Astrocyte of the spinal cord (primary cell): ENCODE data around the gene MCM10.

Experiments used
- DNase-seq: peaks from one replicate; pipeline ENCODE4 v3.0.0; 2011; ENCODE audit warnings: low read depth, low spot score
- H3K4me3 ChIP-seq: 2 replicates; pipeline ENCODE4 v1.5.1; 2011; ENCODE audit warnings: low read depth, mild to moderate bottlenecking, low read length, moderate library complexity
- CTCF ChIP-seq: IDR thresholded peaks from 2 replicates; pipeline ENCODE4 v1.5.1; 2012; ENCODE audit warnings: low read depth, mild to moderate bottlenecking, low read length, inconsistent platforms
- in situ Hi-C: cut with HindIII; loops from 2 replicates; pipeline ENCODE4 v1.10.0; 2017; ENCODE audit warnings: low sequenced_read_pairs

The MCM10 gene

DNA sequence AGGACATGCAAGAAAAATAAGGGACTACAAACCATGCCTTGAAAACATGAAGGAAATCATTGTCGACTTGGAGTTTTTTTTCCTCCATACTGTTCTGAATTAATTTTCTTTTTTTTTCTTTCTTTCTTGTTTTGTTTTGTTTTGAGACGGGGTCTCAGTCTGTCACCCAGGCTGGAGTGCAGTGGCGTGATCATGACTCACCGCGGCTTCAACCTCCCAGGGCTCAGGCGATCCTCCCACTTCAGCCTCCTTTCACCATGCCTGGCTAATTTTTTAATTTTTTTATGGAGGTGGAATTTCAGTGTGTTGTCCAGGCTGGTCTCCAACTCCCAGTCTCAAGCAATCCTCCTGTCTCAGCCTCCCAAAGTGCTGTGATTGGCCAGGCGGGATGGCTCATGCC is 61.2 kb downstream of the MCM10 start:
- TF ChIP-seq CTCF: no peak
- in situ Hi-C loops: no loop called here
- DNase-seq: no peak
- no peak overlapping the region for H3K4me3 ChIP-seq

GRCh38 chr10:13223241-13223640 is 61.9 kb downstream of the MCM10 start:
- no peak overlapping the region for H3K4me3 ChIP-seq
- in situ Hi-C loops: no loop called here
- TF ChIP-seq CTCF: no peak

DNA sequence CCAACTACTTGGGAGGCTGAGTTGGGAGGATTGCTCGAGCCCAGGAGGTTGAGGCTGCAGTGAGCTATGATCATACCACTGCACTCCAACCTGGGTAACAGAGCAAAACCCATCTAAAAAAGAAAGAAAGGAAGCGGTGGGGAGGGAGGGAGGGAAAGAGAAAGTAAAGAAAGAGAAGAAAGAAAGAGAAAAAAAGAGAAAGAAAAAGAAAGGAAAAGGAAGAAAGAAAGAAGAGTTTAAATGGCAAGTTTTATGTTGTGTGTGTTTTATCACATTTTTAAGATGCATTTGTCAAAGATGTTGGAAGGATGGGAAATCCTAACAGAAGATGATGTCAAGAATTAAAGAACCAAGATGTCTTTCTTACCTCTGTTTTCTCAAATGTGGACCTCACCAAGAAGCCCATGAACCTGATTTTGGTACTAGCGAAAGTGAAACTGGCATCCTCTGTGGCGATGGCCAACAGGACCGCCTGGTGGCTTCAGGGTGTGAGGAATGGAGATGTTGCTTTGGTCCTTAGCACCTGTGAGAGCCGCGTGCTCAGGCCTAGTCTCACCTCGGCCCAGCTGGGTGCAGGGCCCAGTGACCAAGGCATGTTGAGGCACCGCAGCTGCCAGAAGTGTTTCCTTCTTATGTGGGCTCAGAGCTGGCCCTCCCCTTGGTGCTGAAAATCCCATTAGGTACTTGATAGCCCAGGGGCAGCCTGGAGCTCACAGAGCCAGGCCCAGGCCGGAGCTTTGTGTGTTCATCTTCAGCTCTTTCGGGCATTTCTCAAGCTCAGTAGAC is 63.0 kb downstream of the MCM10 start:
- TF ChIP-seq CTCF: no peak
- DNase-seq: no peak
- H3K4me3 ChIP-seq: no peak overlapping the region
- in situ Hi-C loops: no loop called here

More at GRCh38 chr10:13223241-13223640, 61.9 kb downstream of the MCM10 start:
- no peak for DNase-seq

DNA sequence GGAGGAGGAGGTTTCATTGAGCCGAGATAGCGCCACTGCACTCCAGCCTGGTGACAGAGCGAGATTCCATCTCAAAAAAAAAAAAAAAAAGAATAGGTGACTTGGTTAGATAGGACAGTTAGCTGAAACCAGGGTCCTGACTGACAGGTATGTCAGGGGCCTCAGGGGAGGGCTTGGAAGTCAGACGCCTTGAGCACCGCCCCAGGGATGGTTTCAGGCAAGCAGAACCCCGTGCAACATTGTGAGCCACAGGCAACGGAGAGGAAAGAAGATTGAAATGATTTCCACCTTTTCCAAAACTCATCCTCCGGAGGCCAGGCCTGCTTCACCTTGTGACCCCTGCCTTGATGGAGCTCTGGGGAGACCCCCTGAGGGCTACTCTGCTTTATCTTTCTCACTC is 64.2 kb downstream of the MCM10 start:
- in situ Hi-C loops: no loop called here
- no peak for TF ChIP-seq CTCF
- DNase-seq: no peak

GRCh38 chr10:13227031-13227430 is 65.7 kb downstream of the MCM10 start:
- no peak for DNase-seq
- no peak for TF ChIP-seq CTCF
- in situ Hi-C loops: no loop called here
- no peak overlapping the region for H3K4me3 ChIP-seq

More for the DNA sequence above, 64.2 kb downstream of the MCM10 start:
- no peak overlapping the region for H3K4me3 ChIP-seq

GRCh38 chr10:13231190-13231589 is 69.8 kb downstream of the MCM10 start:
- TF ChIP-seq CTCF: no peak
- DNase-seq: no peak
- no peak overlapping the region for H3K4me3 ChIP-seq
- in situ Hi-C loops: no loop called here
